Skin of body (tissue), 2 donors: ENCODE measurements around the gene SAT1. TPM values are rescaled to one million over a fixed set of nuclear protein-coding genes. Genes with fewer than 3 reads are reported as not detected.

Experiments
- DNase-seq: peaks from one replicate; lab custom pipeline; 2025; lab: John Stamatoyannopoulos, UW
- total RNA-seq: library from RNA; depleted of rRNA; stranded (reverse); fragments of >200 nt; gene quantifications from one replicate; pipeline ENCODE4 v1.2.3, GENCODE V29; 2014

The SAT1 gene
- total RNA-seq, 1 donor from 2014 or later: 145 TPM

GRCh38 chrX:23804578-23804977 lies 21.6 kb downstream of the SAT1 start:
- DNase-seq: no peak

GRCh38 chrX:23805389-23805788 lies 22.4 kb downstream of the SAT1 start:
- no peak for DNase-seq

GRCh38 chrX:23810279-23810678 lies 27.3 kb downstream of the SAT1 start:
- no peak for DNase-seq

- peak; percentile 15 for DNase-seq
Observed at GRCh38 chrX:23811108-23811651, 28.2 kb downstream of the SAT1 start.

GRCh38 chrX:23811656-23812055 lies 28.7 kb downstream of the SAT1 start:
- no peak for DNase-seq

GRCh38 chrX:23813808-23814207 lies 30.8 kb downstream of the SAT1 start:
- no peak for DNase-seq

- no peak for DNase-seq
Observed at GRCh38 chrX:23815376-23815775, 32.4 kb downstream of the SAT1 start.

GRCh38 chrX:23816179-23816578 lies 33.2 kb downstream of the SAT1 start:
- DNase-seq: no peak

GRCh38 chrX:23817979-23818336 lies 35.0 kb downstream of the SAT1 start:
- DNase-seq: no peak

- DNase-seq: no peak
Observed at GRCh38 chrX:23819385-23820234, 36.6 kb downstream of the SAT1 start.

- no peak for DNase-seq
Observed at GRCh38 chrX:23820235-23820782, 37.3 kb downstream of the SAT1 start.

GRCh38 chrX:23821847-23822246 lies 38.9 kb downstream of the SAT1 start:
- DNase-seq: no peak

GRCh38 chrX:23822397-23822796 lies 39.4 kb downstream of the SAT1 start:
- DNase-seq: peak; percentile 53

- no peak for DNase-seq
Observed at GRCh38 chrX:23822841-23823240, 39.9 kb downstream of the SAT1 start.

GRCh38 chrX:23825675-23826074 lies 42.7 kb downstream of the SAT1 start:
- DNase-seq: no peak

- no peak for DNase-seq
Observed at GRCh38 chrX:23826216-23826615, 43.2 kb downstream of the SAT1 start.

GRCh38 chrX:23826653-23827052 lies 43.7 kb downstream of the SAT1 start:
- DNase-seq: no peak

- no peak for DNase-seq
Observed at GRCh38 chrX:23828881-23829280, 45.9 kb downstream of the SAT1 start.

- DNase-seq: no peak
Observed at GRCh38 chrX:23832721-23833120, 49.7 kb downstream of the SAT1 start.
